Keratinocyte (primary cell): ENCODE data around the gene PAX5. TPM values are rescaled to one million over a fixed set of nuclear protein-coding genes. Genes with fewer than 3 reads are reported as not detected.

Source experiments
- DNase-seq: peaks from one replicate; pipeline ENCODE4 v3.0.0-alpha.2; 2011; ENCODE audit warnings: low read depth, missing footprints, low spot score
- FAIRE-seq: peaks from 2 replicates; lab custom pipeline; 2011; peaks lifted over from hg19 to GRCh38; lab: Jason Lieb, UNC
- H2AFZ ChIP-seq: 2 replicates; pipeline ENCODE4 v1.6.0; 2012; ENCODE audit warnings: low read length, control low read depth, inconsistent platforms; ENCODE audit not compliant: control insufficient read depth
- H3K27ac ChIP-seq: 2 replicates; pipeline ENCODE4 v1.5.1; 2011; ENCODE audit warnings: low read length; ENCODE audit not compliant: control insufficient read depth, insufficient read depth
- H3K27me3 ChIP-seq: 3 replicates; pipeline ENCODE4 v1.6.0; 2011; ENCODE audit warnings: low read length; ENCODE audit not compliant: control insufficient read depth, insufficient read depth; ENCODE audit errors: extremely low read depth
- H3K36me3 ChIP-seq, 2 experiments: 2 replicates in 1 of 2; 3 replicates in 1 of 2; pipeline ENCODE4 v1.5.1; 2011; ENCODE audit warnings: low read length in 2 of 2, mild to moderate bottlenecking in 1 of 2; ENCODE audit not compliant: control insufficient read depth in 2 of 2, insufficient read depth in 2 of 2; ENCODE audit errors: extremely low read depth in 1 of 2
- H3K4me1 ChIP-seq: 3 replicates; pipeline ENCODE4 v1.5.1; 2011; ENCODE audit warnings: low read length; ENCODE audit not compliant: control insufficient read depth, insufficient read depth; ENCODE audit errors: extremely low read depth
- H3K4me2 ChIP-seq: 3 replicates; pipeline ENCODE4 v1.6.0; 2011; ENCODE audit warnings: low read depth, low read length; ENCODE audit not compliant: control insufficient read depth, insufficient read depth; ENCODE audit errors: extremely low read depth
- H3K4me3 ChIP-seq, 3 experiments: fragments of 200-600 bp in 1 of 3; sonication (generic) in 1 of 3; 2 replicates in 2 of 3; 3 replicates in 1 of 3; pipeline ENCODE4 v1.5.1; 2011 to 2016; ENCODE audit warnings: low read length in 3 of 3, mild to moderate bottlenecking in 3 of 3, control low read depth in 2 of 3, inconsistent platforms in 1 of 3, low read depth in 1 of 3, mixed read lengths in 1 of 3, mixed run types in 1 of 3, moderate library complexity in 1 of 3; ENCODE audit not compliant: control insufficient read depth in 2 of 3, insufficient read depth in 2 of 3; ENCODE audit errors: extremely low read depth in 1 of 3
- H3K79me2 ChIP-seq: 2 replicates; pipeline ENCODE4 v1.6.0; 2012; ENCODE audit warnings: low read length; ENCODE audit not compliant: control insufficient read depth, insufficient read depth
- H3K9ac ChIP-seq: 3 replicates; pipeline ENCODE4 v1.6.0; 2011; ENCODE audit warnings: low read length; ENCODE audit not compliant: control insufficient read depth, insufficient read depth; ENCODE audit errors: extremely low read depth
- H3K9me1 ChIP-seq: 3 replicates; pipeline ENCODE4 v1.6.0; 2011; ENCODE audit warnings: low read length; ENCODE audit not compliant: control insufficient read depth, insufficient read depth; ENCODE audit errors: extremely low read depth
- H3K9me3 ChIP-seq: 2 replicates; pipeline ENCODE4 v1.5.1; 2012; ENCODE audit warnings: low read depth, low read length; ENCODE audit not compliant: control insufficient read depth
- H4K20me1 ChIP-seq: 3 replicates; pipeline ENCODE4 v1.6.0; 2011; ENCODE audit warnings: low read length; ENCODE audit not compliant: control insufficient read depth, insufficient read depth; ENCODE audit errors: extremely low read depth
- EZH2 ChIP-seq: IDR thresholded peaks from one replicate; pipeline ENCODE4 v1.6.1; 2012; ENCODE audit warnings: inconsistent platforms, mild to moderate bottlenecking, low read length, moderate library complexity
- dilution Hi-C: fragments of 300-500 bp; cut with MboI; formaldehyde crosslinking; loops from one replicate; pipeline ENCODE4 v1.7.0; 2020; ENCODE audit warnings: low sequenced_read_pairs; ENCODE audit not compliant: extremely low pct_ligation_motif_present
- polyA plus RNA-seq, 5 experiments: library from polyadenylated mRNA; depleted of rRNA in 3 of 5; stranded (reverse) in 3 of 5; stranded (forward) in 1 of 5; unstranded in 1 of 5; fragments of >200 nt; gene quantifications; 1 replicate in 1 of 5; 2 replicates in 3 of 5; 3 replicates in 1 of 5; pipeline versions ENCODE4 v1.2.1 to v1.2.3, GENCODE V29; 2011 to 2012; ENCODE audit warnings: missing spikeins in 2 of 5, low read depth in 1 of 5, low replicate concordance in 1 of 5
- TF ChIP-seq, protein P1 (sequence below), 3 experiments: IDR thresholded peaks in 1 of 3; conservative IDR thresholded peaks in 1 of 3; optimal IDR thresholded peaks in 1 of 3; 2 replicates in 2 of 3; 3 replicates in 1 of 3; pipeline versions ENCODE3 to v1.5.1; 2011; ENCODE audit warnings: low read length in 3 of 3, mild to moderate bottlenecking in 3 of 3, moderate library complexity in 2 of 3, control low read depth in 1 of 3, inconsistent platforms in 1 of 3; ENCODE audit not compliant: insufficient read depth in 2 of 3; ENCODE audit errors: extremely low read depth in 1 of 3

PAX5 gene
- polyA plus RNA-seq, 1 donor (not counting 4 experiments of a cell fraction or from before 2014, with no cell fraction given): not detected

GRCh38 chr9:37011530-37011929 is 22.5 kb downstream of the PAX5 start:
- H4K20me1 ChIP-seq: no peaks in the 10 kb centered on the region
- H3K27me3 ChIP-seq: peaks cover 39% of the 10 kb centered on the region
- H3K36me3 ChIP-seq: no peaks in the 10 kb centered on the region
- H3K27ac ChIP-seq: no peak overlapping the region
- no peak overlapping the region for H3K9ac ChIP-seq
- no peaks in the 10 kb centered on the region for H3K4me1 ChIP-seq
- H2AFZ ChIP-seq: no peak overlapping the region
- DNase-seq: no peak
- FAIRE-seq: no peak
- dilution Hi-C loops: no loop called here
- TF ChIP-seq, protein P1, sequence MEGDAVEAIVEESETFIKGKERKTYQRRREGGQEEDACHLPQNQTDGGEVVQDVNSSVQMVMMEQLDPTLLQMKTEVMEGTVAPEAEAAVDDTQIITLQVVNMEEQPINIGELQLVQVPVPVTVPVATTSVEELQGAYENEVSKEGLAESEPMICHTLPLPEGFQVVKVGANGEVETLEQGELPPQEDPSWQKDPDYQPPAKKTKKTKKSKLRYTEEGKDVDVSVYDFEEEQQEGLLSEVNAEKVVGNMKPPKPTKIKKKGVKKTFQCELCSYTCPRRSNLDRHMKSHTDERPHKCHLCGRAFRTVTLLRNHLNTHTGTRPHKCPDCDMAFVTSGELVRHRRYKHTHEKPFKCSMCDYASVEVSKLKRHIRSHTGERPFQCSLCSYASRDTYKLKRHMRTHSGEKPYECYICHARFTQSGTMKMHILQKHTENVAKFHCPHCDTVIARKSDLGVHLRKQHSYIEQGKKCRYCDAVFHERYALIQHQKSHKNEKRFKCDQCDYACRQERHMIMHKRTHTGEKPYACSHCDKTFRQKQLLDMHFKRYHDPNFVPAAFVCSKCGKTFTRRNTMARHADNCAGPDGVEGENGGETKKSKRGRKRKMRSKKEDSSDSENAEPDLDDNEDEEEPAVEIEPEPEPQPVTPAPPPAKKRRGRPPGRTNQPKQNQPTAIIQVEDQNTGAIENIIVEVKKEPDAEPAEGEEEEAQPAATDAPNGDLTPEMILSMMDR (optimal IDR thresholded peaks at IDR 0.05 in 1 of 3, IDR thresholded peaks at IDR 0.05 in 1 of 3, conservative IDR thresholded peaks at IDR 0.05 in 1 of 3; ENCODE audit: extremely low read depth in 1 of 3, insufficient read depth in 2 of 3, low read length in 3 of 3): no peak
- H3K79me2 ChIP-seq: no peaks in the 10 kb centered on the region
- no peak overlapping the region for H3K4me2 ChIP-seq
- no peaks in the 10 kb centered on the region for H3K9me3 ChIP-seq
- H3K4me3 ChIP-seq: no peak overlapping the region
- H3K9me1 ChIP-seq: no peaks in the 10 kb centered on the region

DNA sequence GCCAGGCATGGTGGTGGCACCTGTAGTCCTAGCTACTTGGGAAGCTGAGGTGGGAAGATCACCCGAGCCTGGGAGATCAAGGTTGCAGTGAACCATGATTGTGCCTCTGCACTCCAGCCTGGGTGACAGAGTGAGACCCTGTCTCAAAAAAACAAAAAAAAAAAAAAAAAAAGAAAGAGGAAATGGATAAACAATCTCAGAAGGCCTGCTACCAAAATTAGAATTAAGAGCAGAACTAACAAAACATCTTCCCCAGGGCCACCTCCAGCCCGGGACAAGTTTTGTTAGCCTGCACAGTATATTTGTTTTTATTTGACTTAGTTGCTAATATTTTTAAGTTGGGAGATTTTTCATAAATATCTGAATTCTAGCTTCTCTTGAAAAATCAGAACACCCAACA is 23.1 kb downstream of the PAX5 start:
- Histone ChIP-seq H4K20me1 (no peaks in the 10 kb centered on the region), H3K79me2 (no peaks in the 10 kb centered on the region), H3K4me3 (no peak overlapping the region), H3K27me3 (peaks cover 40% of the 10 kb centered on the region), H3K9me1 (no peaks in the 10 kb centered on the region), H2AFZ (no peak overlapping the region), H3K4me2 (no peak overlapping the region), H3K27ac (no peak overlapping the region), H3K9me3 (no peaks in the 10 kb centered on the region), H3K4me1 (no peaks in the 10 kb centered on the region), H3K9ac (no peak overlapping the region), H3K36me3 (no peaks in the 10 kb centered on the region)
- DNase-seq (no peak), FAIRE-seq (no peak)
- dilution Hi-C loops: no loop called here
- TF ChIP-seq EZH2: no peak
- TF ChIP-seq, protein P1 (optimal IDR thresholded peaks at IDR 0.05 in 1 of 3, IDR thresholded peaks at IDR 0.05 in 1 of 3, conservative IDR thresholded peaks at IDR 0.05 in 1 of 3; ENCODE audit: extremely low read depth in 1 of 3, insufficient read depth in 2 of 3, low read length in 3 of 3): no peak
